ENCODE results near the gene RBM33. TPM values are rescaled to one million over a fixed set of nuclear protein-coding genes. Genes with fewer than 3 reads are reported as not detected.

The RBM33 gene
- total and polyA plus RNA-seq, 2 of the 13 experiments (the other 11 are each of a cell fraction or from before 2014, with no cell fraction given) = 12.4 to 28.9 TPM

DNA sequence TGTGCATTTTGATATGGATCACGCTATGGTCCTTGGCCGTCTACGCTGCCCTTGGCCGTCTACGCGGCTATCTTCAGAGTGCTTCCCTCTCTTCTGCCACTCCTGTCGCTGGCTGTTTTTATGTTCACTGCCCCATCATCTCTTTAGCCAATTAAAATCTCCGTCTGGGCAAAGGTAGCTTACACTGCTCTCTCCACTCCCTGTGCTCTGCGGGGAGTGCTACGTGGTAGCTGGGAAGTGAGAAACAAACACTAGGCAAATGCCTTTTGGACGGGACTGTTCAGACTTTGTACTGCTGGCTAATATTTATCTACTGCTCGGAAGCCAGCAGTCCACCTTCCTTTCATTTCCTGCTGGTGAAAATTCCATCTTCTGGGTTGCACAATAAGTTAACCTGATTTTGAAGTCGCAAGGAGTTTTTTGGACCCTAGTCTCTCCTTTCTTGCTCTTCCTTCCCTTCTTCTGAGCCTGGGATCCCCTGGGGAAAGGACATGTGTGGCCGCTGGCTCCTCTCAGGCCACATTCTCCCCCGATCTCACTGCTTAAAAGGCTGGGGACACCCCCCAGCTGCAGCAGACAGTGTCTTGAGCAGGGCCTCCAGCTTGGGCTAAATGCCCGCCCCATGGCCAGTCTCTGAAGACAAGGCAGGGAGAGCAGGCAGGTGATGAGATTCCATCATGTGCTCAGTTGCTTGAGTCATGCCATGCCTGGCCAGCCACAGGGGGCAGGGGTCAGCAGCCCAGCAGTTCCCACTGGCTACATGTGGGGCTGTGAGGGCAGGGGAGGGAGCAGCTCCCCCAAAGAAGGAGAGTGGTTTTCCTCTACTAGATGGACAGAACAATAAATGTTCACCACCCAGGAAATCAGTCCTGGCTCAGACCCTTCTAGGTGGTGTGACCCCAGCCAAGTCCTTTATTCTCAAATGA is 25.5 kb upstream of the RBM33 start (continued):
- TF ChIP-seq, protein P1, sequence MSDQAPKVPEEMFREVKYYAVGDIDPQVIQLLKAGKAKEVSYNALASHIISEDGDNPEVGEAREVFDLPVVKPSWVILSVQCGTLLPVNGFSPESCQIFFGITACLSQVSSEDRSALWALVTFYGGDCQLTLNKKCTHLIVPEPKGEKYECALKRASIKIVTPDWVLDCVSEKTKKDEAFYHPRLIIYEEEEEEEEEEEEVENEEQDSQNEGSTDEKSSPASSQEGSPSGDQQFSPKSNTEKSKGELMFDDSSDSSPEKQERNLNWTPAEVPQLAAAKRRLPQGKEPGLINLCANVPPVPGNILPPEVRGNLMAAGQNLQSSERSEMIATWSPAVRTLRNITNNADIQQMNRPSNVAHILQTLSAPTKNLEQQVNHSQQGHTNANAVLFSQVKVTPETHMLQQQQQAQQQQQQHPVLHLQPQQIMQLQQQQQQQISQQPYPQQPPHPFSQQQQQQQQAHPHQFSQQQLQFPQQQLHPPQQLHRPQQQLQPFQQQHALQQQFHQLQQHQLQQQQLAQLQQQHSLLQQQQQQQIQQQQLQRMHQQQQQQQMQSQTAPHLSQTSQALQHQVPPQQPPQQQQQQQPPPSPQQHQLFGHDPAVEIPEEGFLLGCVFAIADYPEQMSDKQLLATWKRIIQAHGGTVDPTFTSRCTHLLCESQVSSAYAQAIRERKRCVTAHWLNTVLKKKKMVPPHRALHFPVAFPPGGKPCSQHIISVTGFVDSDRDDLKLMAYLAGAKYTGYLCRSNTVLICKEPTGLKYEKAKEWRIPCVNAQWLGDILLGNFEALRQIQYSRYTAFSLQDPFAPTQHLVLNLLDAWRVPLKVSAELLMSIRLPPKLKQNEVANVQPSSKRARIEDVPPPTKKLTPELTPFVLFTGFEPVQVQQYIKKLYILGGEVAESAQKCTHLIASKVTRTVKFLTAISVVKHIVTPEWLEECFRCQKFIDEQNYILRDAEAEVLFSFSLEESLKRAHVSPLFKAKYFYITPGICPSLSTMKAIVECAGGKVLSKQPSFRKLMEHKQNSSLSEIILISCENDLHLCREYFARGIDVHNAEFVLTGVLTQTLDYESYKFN (CRISPR knock-in tag; conservative IDR thresholded peaks at IDR 0.05) = peak; percentile 99
- no peak for TF ChIP-seq PCBP1 (IDR thresholded peaks at IDR 0.05; ENCODE audit: borderline replicate concordance, low read depth, low read length)
- TF ChIP-seq ZNF713 (CRISPR knock-in tag; IDR thresholded peaks at IDR 0.05) = no peak
- TF ChIP-seq RORA (CRISPR knock-in tag; IDR thresholded peaks at IDR 0.05) = no peak
- TF ChIP-seq TFDP1 (CRISPR knock-in tag; IDR thresholded peaks at IDR 0.05; ENCODE audit: borderline replicate concordance) = peak; percentile 12; the same call in 1 of the 2 replicates
- TF ChIP-seq ZNF652 (CRISPR knock-in tag; IDR thresholded peaks at IDR 0.05; ENCODE audit: borderline replicate concordance, low read depth) = peak; percentile 44; the same call in 1 of the 2 replicates
- TF ChIP-seq NKX3-1 (CRISPR knock-in tag; IDR thresholded peaks at IDR 0.05) = peak; percentile 63; the same call in 1 of the 2 replicates
- TF ChIP-seq ZBTB20 (CRISPR knock-in tag; IDR thresholded peaks at IDR 0.05; ENCODE audit: borderline replicate concordance, low read depth) = no peak; the same call in 1 of the 2 replicates
- TF ChIP-seq ATF1 (CRISPR knock-in tag; IDR thresholded peaks at IDR 0.05) = peak; percentile 85
- no peak for TF ChIP-seq IKZF4 (CRISPR knock-in tag; IDR thresholded peaks at IDR 0.05; ENCODE audit: borderline replicate concordance, low read depth, not compliant biosample characterization)
- 0 out of 2 replicates have a peak, but pooled peaks have one; percentile 46 for TF ChIP-seq ZNF644 (CRISPR knock-in tag; IDR thresholded peaks at IDR 0.05; ENCODE audit: low read depth)
- TF ChIP-seq CTCF (CRISPR knock-in tag; IDR thresholded peaks at IDR 0.05) = peak; percentile 38; the same call in 1 of the 2 replicates
- no peak for TF ChIP-seq EZH2 (conservative IDR thresholded peaks at IDR 0.05; ENCODE audit: low read depth, low read length)
- TF ChIP-seq ZNF343 (CRISPR knock-in tag; IDR thresholded peaks at IDR 0.05) = no peak
- TF ChIP-seq ZNF496 (CRISPR knock-in tag; IDR thresholded peaks at IDR 0.05; ENCODE audit: insufficient replicate concordance) = no peak
- TF ChIP-seq ZGPAT (CRISPR knock-in tag; IDR thresholded peaks at IDR 0.05) = peak; percentile 93
- no peak for TF ChIP-seq HHEX (CRISPR knock-in tag; IDR thresholded peaks at IDR 0.05)
- TF ChIP-seq SIN3A (IDR thresholded peaks at IDR 0.05; ENCODE audit: borderline replicate concordance, low read depth, low read length) = no peak
- peak; percentile 59; the same call in 1 of the 2 replicates for TF ChIP-seq ZNF232 (CRISPR knock-in tag; IDR thresholded peaks at IDR 0.05; ENCODE audit: borderline replicate concordance)
- TF ChIP-seq, protein P2, sequence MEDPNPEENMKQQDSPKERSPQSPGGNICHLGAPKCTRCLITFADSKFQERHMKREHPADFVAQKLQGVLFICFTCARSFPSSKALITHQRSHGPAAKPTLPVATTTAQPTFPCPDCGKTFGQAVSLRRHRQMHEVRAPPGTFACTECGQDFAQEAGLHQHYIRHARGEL (CRISPR knock-in tag; IDR thresholded peaks at IDR 0.05) = peak; percentile 69; the same call in 1 of the 2 replicates
- TF ChIP-seq FLYWCH1 (CRISPR knock-in tag; IDR thresholded peaks at IDR 0.05) = no peak
